Mucosa of rectum (tissue), 2 donors: Measurements from ENCODE around the gene NCBP2.
A peak's percentile ranks its signal among the peaks of the same experiment; 100 is the strongest.
"Not testable (repeated sequence)": the region's sequence is repeated elsewhere in the genome, so short reads cannot be mapped to it uniquely, and the experiment has no call there.

ENCODE experiments used
- H3K27ac ChIP-seq, 2 donors: one replicate each; pipeline ENCODE4 v1.7.0; 2013; ENCODE audit warnings: inconsistent platforms in 2 of 2, low read depth in 2 of 2, low read length in 2 of 2
- H3K27me3 ChIP-seq, 2 donors: one replicate each; pipeline ENCODE4 v1.7.0; 2013; ENCODE audit warnings: low read length in 2 of 2; ENCODE audit not compliant: control insufficient read depth in 2 of 2, insufficient read depth in 2 of 2
- H3K36me3 ChIP-seq, 2 donors: one replicate each; pipeline ENCODE4 v1.7.0; 2013; ENCODE audit warnings: low read length in 2 of 2; ENCODE audit not compliant: control insufficient read depth in 2 of 2, insufficient read depth in 2 of 2
- H3K4me1 ChIP-seq, 2 donors: one replicate each; pipeline ENCODE4 v1.7.0; 2013; ENCODE audit warnings: low read length in 2 of 2, mild to moderate bottlenecking in 1 of 2; ENCODE audit not compliant: control insufficient read depth in 2 of 2, insufficient read depth in 2 of 2
- H3K4me3 ChIP-seq, 2 donors: one replicate each; pipeline ENCODE4 v1.7.0; 2013; ENCODE audit warnings: low read length in 2 of 2
- H3K9ac ChIP-seq, 2 donors: one replicate each; pipeline ENCODE4 v1.7.0; 2013; ENCODE audit warnings: low read length in 2 of 2, low read depth in 1 of 2, mild to moderate bottlenecking in 1 of 2
- H3K9me3 ChIP-seq, 2 donors: one replicate each; pipeline ENCODE4 v1.7.0; 2013; ENCODE audit warnings: low read length in 2 of 2; ENCODE audit not compliant: control insufficient read depth in 2 of 2
- donor health status: healthy.
- donor health status: Normal muscosa, but diverticular disease.

NCBP2 gene

DNA sequence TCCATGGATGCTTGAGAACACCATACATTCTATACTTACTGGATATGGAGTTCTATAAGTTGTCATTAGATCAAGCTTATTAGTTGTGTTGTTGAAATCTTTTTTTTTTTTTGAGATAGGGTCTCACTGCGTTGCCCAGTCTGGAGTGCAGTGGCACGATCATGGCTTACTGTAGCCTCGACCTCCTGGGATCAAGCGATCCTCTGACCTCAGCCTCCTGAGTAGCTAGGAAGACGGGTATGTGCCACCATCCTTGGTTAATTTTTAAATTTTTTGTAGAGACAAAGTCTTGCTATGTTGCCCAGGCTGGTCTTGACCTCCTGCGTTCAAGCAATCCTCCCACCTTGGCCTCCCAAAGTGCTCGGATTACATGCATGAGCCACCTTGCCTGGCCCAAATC, 12.5 kb upstream of the NCBP2 start:
- H3K27ac ChIP-seq: no peak overlapping the region
- H3K4me1 ChIP-seq: no peaks in the 10 kb centered on the region
- no peaks in the 10 kb centered on the region for H3K9me3 ChIP-seq
- H3K36me3 ChIP-seq: peaks cover 8 to 12% of the 10 kb centered on the region in 2 donors
- H3K27me3 ChIP-seq: no peaks in the 10 kb centered on the region
- no peak overlapping the region for H3K9ac ChIP-seq
- H3K4me3 ChIP-seq: no peak overlapping the region

DNA sequence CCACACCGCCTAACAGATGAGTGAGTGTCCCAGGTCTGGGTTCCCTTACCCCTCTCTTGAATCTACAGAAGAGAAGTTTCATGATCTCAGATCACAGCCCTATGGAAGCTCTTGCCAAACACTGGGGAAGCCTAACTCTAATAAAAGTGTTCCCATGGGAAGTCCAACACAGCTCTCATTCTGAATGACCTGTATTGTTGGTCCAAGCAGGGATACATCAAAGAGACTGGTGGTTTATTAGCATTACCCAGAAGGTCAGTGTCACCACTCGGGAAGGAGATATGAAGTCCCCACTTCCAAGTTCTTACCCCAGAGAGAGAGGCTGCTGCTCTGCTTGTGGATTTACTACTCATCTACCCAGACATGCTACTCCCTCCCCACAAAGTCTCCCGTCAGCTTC, 9.0 kb upstream of the NCBP2 start:
- H3K9ac ChIP-seq: no peak overlapping the region
- no peaks in the 10 kb centered on the region for H3K9me3 ChIP-seq
- no peak overlapping the region for H3K4me3 ChIP-seq
- H3K36me3 ChIP-seq: peaks cover 16 to 21% of the 10 kb centered on the region in 2 donors
- H3K4me1 ChIP-seq: peaks cover 0 to 2% of the 10 kb centered on the region in 2 donors
- no peaks in the 10 kb centered on the region for H3K27me3 ChIP-seq
- no peak overlapping the region for H3K27ac ChIP-seq

DNA sequence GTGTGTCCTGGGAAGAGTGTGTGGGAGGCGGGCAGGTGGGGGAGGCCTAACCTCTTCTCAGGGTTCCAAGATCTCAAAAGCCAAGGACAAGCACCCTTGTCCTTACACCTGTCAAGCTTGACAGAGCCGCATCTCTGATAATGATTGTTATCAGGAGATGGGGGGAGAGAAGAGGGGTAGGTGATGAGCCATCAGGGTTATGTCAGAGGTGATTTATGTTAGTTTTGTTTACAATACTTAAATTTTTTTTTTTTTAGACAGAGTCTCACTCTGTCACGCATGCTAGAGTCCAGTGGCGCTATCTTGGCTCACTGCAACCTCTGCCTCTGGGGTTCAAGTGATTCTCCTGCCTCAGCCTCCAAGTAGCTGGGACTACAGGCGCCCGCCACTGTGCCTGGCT, 7.4 kb upstream of the NCBP2 start:
- Histone ChIP-seq H3K27ac (no peak overlapping the region), H3K4me3 (no peak overlapping the region), H3K9ac (no peak overlapping the region), H3K27me3 (no peaks in the 10 kb centered on the region), H3K9me3 (no peaks in the 10 kb centered on the region), H3K4me1 (peaks cover 0 to 3% of the 10 kb centered on the region in 2 donors), H3K36me3 (peaks cover 16 to 21% of the 10 kb centered on the region in 2 donors)

DNA sequence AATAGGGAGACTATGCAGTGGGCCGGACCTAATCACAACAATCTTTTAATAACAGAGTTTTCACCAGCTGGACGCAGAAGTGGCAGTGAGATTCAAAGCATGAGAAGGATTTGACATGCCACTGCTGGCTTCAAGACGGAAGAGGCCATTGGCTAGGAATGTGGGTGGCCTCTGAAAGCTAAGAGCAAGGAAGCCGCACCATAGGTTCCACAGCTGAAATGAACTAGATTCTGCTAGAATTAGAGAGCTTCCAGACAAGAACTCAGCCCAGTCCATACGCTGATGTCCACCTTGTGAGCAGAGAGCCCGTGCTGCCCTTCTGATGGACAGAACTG, 6.9 kb upstream of the NCBP2 start:
- Histone ChIP-seq H3K4me3 (no peak overlapping the region), H3K4me1 (peaks cover 0 to 7% of the 10 kb centered on the region in 2 donors), H3K9me3 (no peaks in the 10 kb centered on the region), H3K27me3 (no peaks in the 10 kb centered on the region), H3K27ac (no peak overlapping the region), H3K36me3 (peaks cover 16 to 21% of the 10 kb centered on the region in 2 donors), H3K9ac (no peak overlapping the region)

DNA sequence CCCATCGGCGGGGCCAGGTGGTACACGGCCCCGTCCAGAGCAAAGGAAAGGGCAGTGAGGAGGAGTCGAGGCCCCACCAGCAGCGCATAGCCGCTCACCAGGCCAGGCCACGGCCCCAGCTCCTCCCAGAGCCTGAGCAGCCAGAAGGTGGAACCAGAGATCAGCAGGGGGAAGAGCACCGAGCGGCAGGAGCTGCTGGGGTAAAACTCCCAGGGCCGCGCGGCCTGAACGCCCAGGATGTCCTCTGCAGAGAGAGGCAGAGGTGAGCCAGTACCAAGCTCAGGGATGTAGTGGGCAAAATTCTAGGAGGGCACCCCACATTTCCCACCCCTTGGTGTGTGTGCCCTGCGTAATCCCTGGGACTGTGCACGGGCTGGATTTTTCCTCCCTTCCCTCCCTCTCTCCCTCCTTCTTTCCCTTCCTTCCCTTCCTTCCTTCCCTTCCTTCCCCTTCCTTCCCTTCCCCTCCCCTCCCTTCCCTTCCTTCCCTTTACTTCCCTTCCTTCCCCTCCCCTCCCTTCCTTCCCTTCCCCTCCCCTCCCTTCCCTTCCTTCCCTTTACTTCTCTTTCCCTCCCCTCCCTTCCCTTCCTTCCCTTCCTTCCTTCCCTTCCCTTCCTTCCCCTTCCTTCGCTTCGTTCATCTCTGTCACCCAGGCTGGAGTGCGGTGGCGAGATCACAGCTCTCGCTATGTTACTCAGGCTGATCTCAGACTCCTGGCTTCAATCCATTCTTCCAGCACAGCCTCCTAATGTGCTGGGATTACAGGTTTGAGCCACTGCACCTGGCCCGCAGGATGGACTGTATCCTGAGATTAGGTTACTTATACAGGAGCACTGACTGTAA, 6.3 kb upstream of the NCBP2 start:
- Histone ChIP-seq H3K9ac (no peak overlapping the region), H3K4me1 (peaks cover 2 to 11% of the 10 kb centered on the region in 2 donors), H3K9me3 (no peaks in the 10 kb centered on the region), H3K27ac (no peak overlapping the region), H3K4me3 (no peak overlapping the region), H3K27me3 (no peaks in the 10 kb centered on the region), H3K36me3 (peaks cover 16 to 21% of the 10 kb centered on the region in 2 donors)

DNA sequence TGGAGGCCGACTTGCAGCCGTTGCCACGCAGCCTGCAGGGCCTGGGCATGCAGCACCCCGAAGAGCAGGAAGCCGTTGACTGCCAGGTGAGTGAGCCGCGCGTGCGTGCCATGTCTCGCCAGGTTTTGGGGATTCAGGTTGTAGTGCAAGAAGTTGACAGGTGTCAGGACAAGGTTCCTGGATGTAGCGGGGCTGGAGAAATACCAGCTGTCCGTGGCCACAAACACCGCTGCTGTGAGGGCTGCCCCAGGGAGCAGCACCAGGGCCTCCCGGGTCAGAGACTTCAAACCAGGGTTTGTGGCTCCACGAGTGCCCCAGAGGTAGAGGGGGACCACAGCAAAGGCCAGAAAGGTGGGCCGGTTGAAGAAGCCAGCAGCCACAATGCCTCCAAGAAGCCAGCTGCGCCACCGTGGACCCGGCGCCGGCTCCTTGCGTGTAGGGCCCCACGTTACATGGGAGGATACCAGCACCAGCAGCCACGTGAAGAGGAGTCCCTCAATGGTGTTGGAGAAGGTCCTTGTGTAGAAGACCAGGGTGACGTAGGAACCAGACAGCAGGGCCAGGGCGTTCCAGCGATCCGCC, 5.6 kb upstream of the NCBP2 start:
- Histone ChIP-seq H3K4me1 (peaks cover 9 to 17% of the 10 kb centered on the region in 2 donors), H3K27ac (no peak overlapping the region), H3K36me3 (peaks cover 16 to 21% of the 10 kb centered on the region in 2 donors), H3K4me3 (no peak overlapping the region), H3K27me3 (no peaks in the 10 kb centered on the region), H3K9ac (no peak overlapping the region), H3K9me3 (no peaks in the 10 kb centered on the region)

DNA sequence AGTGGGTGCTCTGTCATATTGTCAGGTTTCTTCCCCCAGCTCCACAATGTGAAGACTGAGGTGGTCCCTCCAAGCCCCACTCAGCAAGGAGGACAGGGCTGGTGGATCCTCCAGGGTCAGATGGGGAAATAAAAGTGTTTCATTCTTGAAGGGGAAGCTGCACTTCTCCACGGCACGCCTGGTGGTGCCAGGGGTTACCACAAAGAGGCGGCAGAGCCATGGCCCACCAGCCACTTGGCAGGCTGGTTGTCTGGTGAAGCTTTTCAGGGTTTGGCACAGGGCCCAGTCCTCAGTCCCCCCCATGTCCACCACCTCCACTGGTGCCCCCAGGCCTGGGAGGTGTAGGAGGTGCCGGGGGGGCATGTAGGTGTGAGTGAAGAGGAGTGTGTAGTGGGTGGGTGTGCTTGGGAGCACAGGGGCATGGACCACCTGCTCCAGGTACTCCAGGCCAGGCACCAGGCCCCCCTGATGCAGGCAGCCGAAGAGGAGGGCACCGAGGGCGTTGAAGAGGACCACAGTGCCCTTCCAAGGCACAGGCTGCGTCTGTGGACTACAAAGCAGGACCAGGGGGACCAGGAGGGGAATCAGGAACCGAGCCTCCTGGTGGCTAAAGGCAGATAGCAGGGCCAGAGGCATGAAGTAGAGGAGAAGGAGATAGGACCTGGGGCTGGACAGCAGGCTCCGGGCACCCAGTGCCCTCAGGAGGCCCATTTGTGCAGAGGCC, 5.0 kb upstream of the NCBP2 start:
- Histone ChIP-seq H3K4me1 (peaks cover 9 to 17% of the 10 kb centered on the region in 2 donors), H3K36me3 (peaks cover 16 to 21% of the 10 kb centered on the region in 2 donors), H3K27me3 (no peaks in the 10 kb centered on the region), H3K9me3 (no peaks in the 10 kb centered on the region), H3K4me3 (no peak overlapping the region), H3K27ac (no peak overlapping the region), H3K9ac (no peak overlapping the region)

DNA sequence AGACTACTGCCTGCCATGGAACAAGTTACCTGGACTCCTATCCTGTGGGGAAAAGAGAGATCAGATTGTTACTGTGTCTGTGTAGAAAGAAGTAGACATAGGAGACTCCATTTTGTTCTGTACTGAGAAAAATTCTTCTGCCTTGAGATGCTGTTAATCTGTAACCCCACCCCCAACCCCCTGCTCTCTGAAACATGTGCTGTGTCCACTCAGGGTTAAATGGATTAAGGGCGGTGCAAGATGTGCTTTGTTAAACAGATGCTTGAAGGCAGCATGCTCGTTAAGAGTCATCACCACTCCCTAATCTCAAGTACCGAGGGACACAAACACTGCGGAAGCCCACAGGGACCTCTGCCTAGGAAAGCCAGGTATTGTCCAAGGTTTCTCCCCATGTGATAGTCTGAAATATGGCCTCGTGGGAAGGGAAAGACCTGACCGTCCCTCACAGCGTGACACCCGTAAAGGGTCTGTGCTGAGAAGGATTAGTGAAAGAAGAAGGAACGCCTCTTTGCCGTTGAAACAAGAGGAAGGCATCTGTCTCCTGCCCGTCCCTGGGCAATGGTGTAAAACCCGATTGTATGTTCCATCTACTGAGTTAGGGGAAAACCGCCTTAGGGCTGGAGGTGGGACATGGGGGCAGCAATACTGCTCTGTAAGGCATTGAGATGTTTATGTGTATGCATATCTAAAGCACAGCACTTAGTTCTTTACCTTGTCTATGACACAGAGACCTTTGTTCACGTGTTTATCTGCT, 1.9 kb upstream of the NCBP2 start:
- peak overlapping the region in 1 of 2 donors; percentile 97 for H3K9ac ChIP-seq
- H3K27me3 ChIP-seq, H3K9me3 ChIP-seq: not testable (repeated sequence)
- H3K27ac ChIP-seq: peak overlapping the region in 1 of 2 donors; percentile 93
- H3K4me1 ChIP-seq: peaks cover 18 to 28% of the 10 kb centered on the region in 2 donors
- H3K4me3 ChIP-seq: peak overlapping the region; percentile 97 to 98
- H3K36me3 ChIP-seq: peaks cover 9 to 12% of the 10 kb centered on the region in 2 donors

DNA sequence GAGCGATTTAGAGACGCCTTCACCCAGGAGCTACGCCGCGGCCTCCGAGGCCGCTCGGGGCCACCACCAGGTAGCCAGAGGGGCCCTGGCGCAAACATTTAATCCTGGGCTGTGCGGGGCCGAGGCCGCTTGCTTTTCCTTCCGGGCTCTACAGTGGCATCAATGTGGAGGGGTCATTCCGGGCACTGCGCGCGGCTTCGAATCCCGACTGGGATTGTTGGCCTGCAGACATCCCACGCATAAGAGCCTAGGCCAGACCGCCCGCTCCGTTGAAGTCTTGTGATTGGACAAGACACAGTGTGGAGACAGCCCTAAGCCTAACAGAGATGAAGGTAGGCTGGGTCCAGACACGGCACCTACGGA, 568 bp upstream of the NCBP2 start:
- no peaks in the 10 kb centered on the region for H3K27me3 ChIP-seq
- peak overlapping the region; percentile 93 to 98 for H3K27ac ChIP-seq
- H3K4me3 ChIP-seq: peak overlapping the region; percentile 97 to 98
- H3K9me3 ChIP-seq: no peaks in the 10 kb centered on the region
- peak overlapping the region; percentile 88 to 97 for H3K9ac ChIP-seq
- H3K36me3 ChIP-seq: peaks cover 13 to 21% of the 10 kb centered on the region in 2 donors
- H3K4me1 ChIP-seq: peaks cover 18 to 28% of the 10 kb centered on the region in 2 donors
